SIG-M5 treated with dmso at 0.1 percent for 504 hours (cell line): Measurements from ENCODE around the gene MED27.

Experiments
- DNase-seq: peaks from one replicate; lab custom pipeline; 2025; ENCODE audit not compliant: unreplicated experiment; lab: John Stamatoyannopoulos, UW

Gene MED27

GRCh38 chr9:131976157-131977108 lies 103.2 kb downstream of the MED27 start:
- DNase-seq = peak; percentile 13

GRCh38 chr9:131972889-131973288 lies 106.8 kb downstream of the MED27 start:
- DNase-seq = no peak

DNA sequence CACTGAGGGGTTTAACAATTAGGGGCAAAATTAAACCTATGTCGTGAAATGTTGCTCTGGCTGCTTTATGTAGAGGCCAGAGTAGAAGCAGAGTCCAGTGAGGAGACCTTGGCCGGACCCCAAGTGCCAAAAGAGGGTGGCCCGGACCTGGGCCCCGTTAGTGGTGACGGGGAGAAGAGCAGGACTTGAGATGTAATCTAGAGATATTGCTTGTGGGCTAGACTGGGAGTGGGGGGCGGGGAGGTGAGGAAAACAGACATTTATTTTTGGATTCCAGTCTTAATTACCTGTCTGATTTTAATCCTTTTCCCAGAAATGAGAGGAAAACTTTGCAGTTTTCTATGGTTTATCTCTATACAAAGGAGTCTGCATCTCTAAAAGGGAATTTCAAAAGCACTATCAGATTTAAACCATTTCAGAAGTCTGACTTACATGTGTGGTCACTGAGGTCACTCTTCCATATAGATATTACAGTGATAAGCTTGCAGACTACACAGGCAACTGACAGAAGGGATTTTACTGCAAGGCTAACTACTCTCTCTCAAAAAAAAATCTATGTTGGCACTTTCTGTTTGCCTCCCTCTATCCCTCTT lies 108.1 kb downstream of the MED27 start:
- no peak for DNase-seq

- no peak for DNase-seq
Measured at GRCh38 chr9:131969469-131969989, 110.1 kb downstream of the MED27 start.

DNA sequence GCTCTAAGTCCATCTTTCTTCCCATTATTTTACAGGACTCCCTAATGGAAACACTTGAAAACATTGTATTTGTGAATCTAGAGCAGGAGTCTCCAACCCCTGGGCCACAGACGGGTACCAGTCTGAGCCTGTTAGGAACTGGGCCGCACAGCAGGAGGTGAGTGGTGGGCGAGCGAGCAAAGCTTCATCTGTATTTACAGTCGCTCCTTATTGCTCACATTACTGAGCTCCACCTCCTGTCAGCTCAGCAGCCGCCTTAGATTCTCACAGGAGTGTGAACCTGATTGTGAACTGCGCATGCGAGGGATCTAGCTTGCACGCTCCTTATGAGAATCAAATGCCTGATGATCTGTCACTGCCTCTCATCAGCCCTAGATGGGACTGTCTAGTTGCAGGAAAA lies 111.0 kb downstream of the MED27 start:
- no peak for DNase-seq

- no peak for DNase-seq
Measured at GRCh38 chr9:131965841-131966240, 113.8 kb downstream of the MED27 start.

GRCh38 chr9:131965103-131965502 lies 114.6 kb downstream of the MED27 start:
- DNase-seq = no peak

DNA sequence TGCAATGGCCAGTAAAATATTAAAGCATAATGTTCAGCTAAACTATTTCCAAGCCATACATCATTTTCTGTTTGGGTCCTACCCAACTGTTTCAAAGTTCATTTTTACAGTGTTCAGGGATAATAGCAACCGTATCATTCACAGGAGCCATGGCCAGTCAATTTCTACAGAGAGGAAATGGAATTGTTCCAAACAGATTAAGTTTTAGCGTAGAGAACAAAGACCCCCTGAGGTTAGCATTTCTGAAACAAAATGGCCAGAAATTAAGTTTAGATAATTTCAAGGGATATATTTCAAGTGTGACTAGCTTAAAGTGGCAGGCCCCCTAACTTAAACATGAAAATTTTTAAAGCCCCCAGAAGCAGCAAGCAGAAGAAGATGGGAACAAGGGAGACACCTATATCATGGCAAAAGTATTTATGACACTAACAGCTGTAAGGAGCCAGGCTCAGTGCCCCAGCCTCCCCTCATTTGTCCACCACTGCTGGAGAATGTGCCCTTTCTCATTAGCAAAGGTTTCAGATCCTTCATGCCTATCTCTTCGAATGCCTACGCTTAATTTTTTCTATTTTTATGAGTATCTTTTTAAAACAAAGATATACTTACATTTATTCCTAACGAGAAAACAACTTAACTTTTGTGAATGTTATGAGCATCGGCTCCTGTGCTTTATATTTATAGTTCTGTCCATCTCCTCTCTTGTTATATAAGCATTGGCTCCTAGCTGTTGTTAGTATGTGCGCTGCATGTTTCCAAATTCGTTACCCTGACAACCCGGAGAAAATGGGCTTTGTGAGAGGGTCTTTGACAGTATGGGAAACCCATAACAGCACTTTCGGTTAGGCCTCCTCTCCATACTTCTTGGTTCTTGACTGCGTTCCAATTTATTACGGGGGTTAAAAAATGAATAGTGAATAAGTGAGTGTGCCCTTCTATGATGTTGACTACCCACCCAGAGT lies 116.3 kb downstream of the MED27 start:
- DNase-seq = no peak

- no peak for DNase-seq
Measured at GRCh38 chr9:131961496-131961880, 118.2 kb downstream of the MED27 start.

GRCh38 chr9:131960851-131961495 lies 118.7 kb downstream of the MED27 start:
- no peak for DNase-seq

DNA sequence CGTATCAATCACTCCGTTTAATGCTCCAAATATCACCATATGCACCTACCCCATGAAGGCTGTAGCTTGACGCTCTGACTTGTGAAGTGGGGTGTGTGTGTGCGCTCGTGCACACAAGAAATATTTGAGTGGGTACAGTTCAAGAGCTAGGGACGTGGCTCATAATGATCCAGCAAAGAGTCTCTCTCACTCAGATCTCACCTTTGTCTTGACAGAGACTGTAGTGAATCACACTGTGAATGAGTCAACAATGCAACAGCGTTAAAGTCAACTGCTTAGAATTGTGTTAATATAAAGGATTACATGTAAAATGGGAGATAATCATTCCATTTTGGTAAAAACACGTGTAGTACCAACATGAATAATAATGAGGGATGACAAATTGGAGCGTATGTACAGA lies 119.4 kb downstream of the MED27 start:
- no peak for DNase-seq

- DNase-seq = no peak
Measured at GRCh38 chr9:131959887-131960286, 119.8 kb downstream of the MED27 start.

- no peak for DNase-seq
Measured at GRCh38 chr9:131959056-131959455, 120.6 kb downstream of the MED27 start.

DNA sequence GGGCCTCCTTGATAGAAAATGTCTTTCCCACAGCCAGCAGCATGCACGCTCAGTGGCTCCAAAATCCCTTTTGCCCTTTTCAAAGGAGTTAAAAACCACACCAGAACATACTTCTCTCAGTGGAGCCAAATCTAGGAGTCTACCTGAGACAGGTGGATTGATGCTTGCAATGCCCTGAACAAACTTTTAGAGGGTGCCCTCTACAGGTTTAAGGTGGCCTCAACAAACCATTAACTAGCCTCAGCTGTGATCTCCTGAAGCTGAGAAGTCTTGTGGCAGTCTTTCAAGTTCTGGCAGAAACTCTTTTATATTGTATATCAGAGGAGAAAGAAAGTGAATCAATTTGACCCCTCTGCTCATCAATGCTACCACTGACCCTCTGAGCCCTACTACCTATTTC lies 125.4 kb downstream of the MED27 start:
- peak; percentile 12 for DNase-seq

GRCh38 chr9:131951905-131952304 lies 127.8 kb downstream of the MED27 start:
- DNase-seq = no peak

DNA sequence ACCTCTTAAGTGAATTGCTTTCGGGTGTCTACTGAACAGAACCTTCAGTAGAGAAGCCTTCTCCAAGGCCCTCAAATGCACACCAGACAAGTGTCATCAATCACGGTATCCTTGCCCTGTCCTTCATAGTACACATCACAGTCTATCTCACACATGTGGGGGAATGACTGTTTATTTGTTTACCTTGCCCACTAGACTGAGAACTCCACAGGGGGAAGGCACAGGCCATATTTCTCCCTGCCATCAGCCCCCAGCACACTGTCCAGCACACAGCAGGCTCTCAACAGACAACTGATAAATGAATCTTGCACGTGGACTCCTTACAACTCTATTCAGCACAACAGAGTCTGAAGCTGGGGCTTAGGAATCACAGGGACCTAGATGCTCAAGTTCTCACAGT lies 128.5 kb downstream of the MED27 start:
- no peak for DNase-seq

- no peak for DNase-seq
Measured at GRCh38 chr9:131950487-131950886, 129.2 kb downstream of the MED27 start.

GRCh38 chr9:131946180-131946579 lies 133.5 kb downstream of the MED27 start:
- DNase-seq = no peak

GRCh38 chr9:131943351-131943841 lies 136.3 kb downstream of the MED27 start:
- DNase-seq = no peak

DNA sequence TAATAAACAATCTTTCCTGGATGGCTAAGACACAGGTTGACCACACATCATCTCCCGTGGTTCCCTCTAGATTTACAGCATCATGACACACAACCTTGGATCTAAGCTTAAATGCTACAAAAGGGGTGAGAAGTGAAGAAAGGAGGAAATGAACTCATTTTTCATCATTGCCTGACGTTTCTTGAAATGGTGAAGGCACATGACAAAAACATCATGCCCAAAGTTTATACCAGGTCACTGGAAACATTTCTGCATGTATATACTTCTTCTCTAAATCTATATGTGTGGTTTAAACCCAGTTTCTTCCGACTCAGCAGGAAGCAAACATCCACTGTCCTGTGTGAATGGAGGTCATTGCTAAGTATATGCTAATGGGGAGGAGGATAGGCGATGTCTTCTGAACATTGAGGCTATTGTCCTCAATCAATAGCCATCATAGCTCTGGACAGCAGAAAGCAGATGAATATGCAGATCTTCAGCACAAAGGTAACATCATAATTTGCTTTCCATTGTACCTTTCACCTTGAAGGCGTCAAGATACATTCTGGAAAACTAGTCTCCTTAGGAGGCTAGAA lies 137.4 kb downstream of the MED27 start:
- no peak for DNase-seq
